GM23338 (cell line): ENCODE data around the gene RAB11A.

ENCODE experiments used
- CTCF ChIP-seq, 2 experiments: fragments of 200-600 bp in 1 of 2; sonication (generic) in 1 of 2; conservative IDR thresholded peaks; 2 replicates each; pipeline versions ENCODE4 v1.5.1 to v1.6.1; 2016 to 2017; ENCODE audit warnings: antibody characterized with exemption in 2 of 2, low read depth in 2 of 2, mild to moderate bottlenecking in 2 of 2, moderate library complexity in 1 of 2
- POLR2AphosphoS5 ChIP-seq: IDR thresholded peaks from 2 replicates; pipeline ENCODE4 v1.6.1; 2016; ENCODE audit warnings: antibody characterized with exemption, low read depth

- TF ChIP-seq POLR2AphosphoS5 (no peak), CTCF (conservative IDR thresholded peaks at IDR 0.05; ENCODE audit: low read depth in 2 of 2) (no peak)
These were observed 67.8 kb downstream of the RAB11A start for GRCh38 chr15:65937054-65937453.
